Astrocyte (in vitro differentiated cells and primary cell): Measurements from ENCODE around the gene C19orf85.

Experiments
- CTCF ChIP-seq: IDR thresholded peaks from 2 replicates; pipeline ENCODE4 v1.5.1; 2011; ENCODE audit warnings: low read depth, mild to moderate bottlenecking, inconsistent platforms, low read length, moderate library complexity; ENCODE audit not compliant: insufficient read depth
- EZH2 ChIP-seq: IDR thresholded peaks from 2 replicates; pipeline ENCODE4 v1.6.1; 2012; ENCODE audit warnings: mild to moderate bottlenecking, low read length, inconsistent platforms; ENCODE audit not compliant: insufficient read depth

GRCh38 chr19:55424518-55424917, 40.0 kb downstream of the C19orf85 start:
- TF ChIP-seq CTCF = no peak
- no peak for TF ChIP-seq EZH2
